Measurements from ENCODE around the gene SYF2.
A peak's percentile ranks its signal among the peaks of the same experiment; 100 is the strongest.
"Not testable (repeated sequence)": the region's sequence is repeated elsewhere in the genome, so short reads cannot be mapped to it uniquely, and the experiment has no call there.

SYF2 gene

GRCh38 chr1:25206201-25206600 lies 26.1 kb downstream of the SYF2 start:
- no peak for DNase-seq (ENCODE audit: low read depth)

- DNase-seq (ENCODE audit: low read depth), result no peak
These were observed 26.5 kb downstream of the SYF2 start for GRCh38 chr1:25205786-25206185.

- peak; percentile 64 for DNase-seq (ENCODE audit: low read depth)
These were observed 27.4 kb downstream of the SYF2 start for GRCh38 chr1:25204797-25205480.

GRCh38 chr1:25201006-25201405 lies 31.3 kb downstream of the SYF2 start:
- no peak for DNase-seq (ENCODE audit: low read depth)

GRCh38 chr1:25199819-25200620 lies 32.3 kb downstream of the SYF2 start:
- DNase-seq (ENCODE audit: low read depth), result no peak

- no peak for DNase-seq (ENCODE audit: low read depth)
These were observed 33.5 kb downstream of the SYF2 start for GRCh38 chr1:25198663-25199252.

GRCh38 chr1:25197982-25198662 lies 34.2 kb downstream of the SYF2 start:
- no peak for DNase-seq (ENCODE audit: low read depth)

- no peak for DNase-seq (ENCODE audit: low read depth)
These were observed 34.9 kb downstream of the SYF2 start for GRCh38 chr1:25197235-25197975.

- no peak for DNase-seq (ENCODE audit: low read depth)
These were observed 35.5 kb downstream of the SYF2 start for GRCh38 chr1:25196830-25197229.

- DNase-seq (ENCODE audit: low read depth), result no peak
These were observed 36.5 kb downstream of the SYF2 start for GRCh38 chr1:25195835-25196234.

GRCh38 chr1:25194572-25195020 lies 37.7 kb downstream of the SYF2 start:
- no peak for DNase-seq (ENCODE audit: low read depth)

- no peak for DNase-seq (ENCODE audit: low read depth)
These were observed 38.2 kb downstream of the SYF2 start for GRCh38 chr1:25194054-25194453.

- no peak for DNase-seq (ENCODE audit: low read depth)
These were observed 39.1 kb downstream of the SYF2 start for GRCh38 chr1:25193229-25193628.

GRCh38 chr1:25192154-25192553 lies 40.1 kb downstream of the SYF2 start:
- no peak for DNase-seq (ENCODE audit: low read depth)

- DNase-seq (ENCODE audit: low read depth), result no peak
These were observed 42.0 kb downstream of the SYF2 start for GRCh38 chr1:25190260-25190659.

- not testable (repeated sequence) for DNase-seq (ENCODE audit: low read depth)
These were observed 44.4 kb downstream of the SYF2 start for GRCh38 chr1:25187904-25188303.

- no peak for DNase-seq (ENCODE audit: low read depth)
These were observed 45.2 kb downstream of the SYF2 start for GRCh38 chr1:25187077-25187476.

- DNase-seq (ENCODE audit: low read depth), result no peak
These were observed 45.9 kb downstream of the SYF2 start for GRCh38 chr1:25186161-25187007.

GRCh38 chr1:25185409-25186160 lies 46.7 kb downstream of the SYF2 start:
- DNase-seq (ENCODE audit: low read depth), result no peak

Measured in amniotic epithelial cell (primary cell).